ENCODE results near the gene SPG21. TPM values are rescaled to one million over a fixed set of nuclear protein-coding genes. Genes with fewer than 3 reads are reported as not detected.

SPG21 gene
- total RNA-seq, 1 donor from 2014 or later, result 61.4 TPM

DNA sequence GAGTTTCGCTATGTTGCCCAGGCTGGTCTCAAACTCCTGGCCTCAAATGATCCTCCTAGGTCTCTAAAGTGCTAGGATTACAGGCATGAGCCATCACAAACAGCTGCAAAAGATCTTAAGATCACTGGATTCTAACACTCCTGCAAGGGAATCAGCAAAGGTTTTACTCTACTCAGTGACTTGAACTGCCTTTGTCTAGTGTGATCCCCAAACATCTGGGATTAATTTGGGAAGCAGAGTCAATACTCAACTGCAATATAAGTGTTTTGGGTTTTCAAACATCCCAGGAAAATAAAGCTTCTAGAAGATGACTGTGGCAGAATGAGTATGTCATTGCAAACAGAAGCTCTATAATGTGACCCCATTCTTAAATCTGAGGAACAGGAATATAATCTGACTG lies 7.2 kb downstream of the SPG21 start:
- H3K4me1 Mint-ChIP-seq (ENCODE audit: low read depth), result peaks cover 21% of the 10 kb centered on the region
- H3K4me3 Mint-ChIP-seq (ENCODE audit: low read depth), result no peak overlapping the region
- DNase-seq (ENCODE audit: low spot score), result no peak
- H3K27me3 Mint-ChIP-seq (ENCODE audit: low read depth), result no peaks in the 10 kb centered on the region
- H3K9me3 Mint-ChIP-seq, result no peaks in the 10 kb centered on the region
- H3K27ac Mint-ChIP-seq, result no peak overlapping the region
- peaks cover 51% of the 10 kb centered on the region for H3K36me3 Mint-ChIP-seq (ENCODE audit: low read depth)
- intact Hi-C loops (cut with micrococcal nuclease), result no loop called here

DNA sequence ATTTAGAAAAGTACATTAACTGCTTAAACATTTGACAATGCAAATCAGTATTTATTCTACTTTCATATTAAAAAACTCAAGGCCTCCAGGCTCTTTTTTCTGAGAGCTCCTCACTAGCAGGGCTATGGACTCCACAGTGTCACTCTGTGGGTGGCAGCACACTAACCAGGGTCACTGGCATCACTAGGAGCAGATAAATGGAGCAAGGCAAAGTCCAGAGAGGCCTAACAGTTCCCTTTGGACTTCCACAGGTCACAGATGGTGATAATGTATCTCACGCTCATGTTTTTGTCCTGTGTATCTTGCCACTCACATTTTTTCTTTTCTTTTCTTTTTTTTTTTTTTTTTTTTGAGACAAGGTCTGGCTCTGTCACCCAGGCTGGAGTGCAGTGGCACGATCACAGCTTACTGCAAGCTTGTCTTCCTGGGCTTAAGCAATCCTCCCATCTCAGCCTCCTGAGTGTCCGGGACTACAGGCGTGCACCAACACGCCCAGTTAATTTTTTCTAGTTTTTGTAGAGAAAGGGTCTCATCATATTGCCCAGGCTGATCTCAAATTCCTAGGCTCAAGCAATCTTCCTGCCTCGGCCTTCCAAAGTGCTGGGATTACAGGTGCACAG lies 7.8 kb downstream of the SPG21 start:
- H3K27me3 Mint-ChIP-seq (ENCODE audit: low read depth), result no peaks in the 10 kb centered on the region

DNA sequence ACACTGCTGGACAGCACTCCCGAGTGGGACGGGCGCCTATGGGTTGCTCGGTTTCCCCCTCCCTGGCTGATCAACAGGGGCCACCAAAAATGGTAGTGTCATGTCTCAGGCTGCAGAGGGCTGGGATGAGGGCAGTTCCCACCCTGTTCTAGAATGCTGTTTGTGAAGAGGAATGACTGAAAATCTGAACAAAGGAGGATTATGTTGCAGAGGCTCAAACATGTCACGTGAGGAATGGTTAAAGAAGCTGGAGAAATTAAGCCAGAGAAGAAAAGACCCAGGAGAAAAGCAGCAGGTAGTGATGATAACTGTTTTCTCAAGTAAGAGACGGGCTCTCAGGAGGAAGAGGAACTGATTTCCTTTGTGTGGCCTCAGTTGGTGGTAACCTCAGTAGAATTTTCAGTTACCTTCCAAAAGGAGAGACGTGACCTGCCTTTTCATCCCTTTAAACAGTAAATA lies 10.4 kb downstream of the SPG21 start:
- intact Hi-C loops (cut with micrococcal nuclease), result no loop called here
- Mint-ChIP-seq H3K36me3 (ENCODE audit: low read depth) (peaks cover 53% of the 10 kb centered on the region), H3K4me3 (ENCODE audit: low read depth) (no peak overlapping the region), H3K27me3 (ENCODE audit: low read depth) (no peaks in the 10 kb centered on the region), H3K4me1 (ENCODE audit: low read depth) (peaks cover 6% of the 10 kb centered on the region), H3K9me3 (no peaks in the 10 kb centered on the region), H3K27ac (peak overlapping the region; percentile 9)
- no peak for DNase-seq (ENCODE audit: low spot score)

More for the DNA sequence above, 7.8 kb downstream of the SPG21 start:
- H3K4me3 Mint-ChIP-seq (ENCODE audit: low read depth), result no peak overlapping the region
- H3K4me1 Mint-ChIP-seq (ENCODE audit: low read depth), result peaks cover 17% of the 10 kb centered on the region
- DNase-seq (ENCODE audit: low spot score), result no peak
- intact Hi-C loops (cut with micrococcal nuclease), result no loop called here
- H3K27ac Mint-ChIP-seq, result no peak overlapping the region
- peaks cover 53% of the 10 kb centered on the region for H3K36me3 Mint-ChIP-seq (ENCODE audit: low read depth)
- H3K9me3 Mint-ChIP-seq, result no peaks in the 10 kb centered on the region

GRCh38 chr15:64975390-64975789 lies 14.3 kb downstream of the SPG21 start:
- no peak for DNase-seq (ENCODE audit: low spot score)
- H3K27me3 Mint-ChIP-seq (ENCODE audit: low read depth), result no peaks in the 10 kb centered on the region
- H3K4me1 Mint-ChIP-seq (ENCODE audit: low read depth), result peaks cover 4% of the 10 kb centered on the region

GRCh38 chr15:64970698-64971097 lies 19.0 kb downstream of the SPG21 start:
- no peak overlapping the region for H3K4me3 Mint-ChIP-seq (ENCODE audit: low read depth)
- H3K27ac Mint-ChIP-seq, result no peak overlapping the region
- no peaks in the 10 kb centered on the region for H3K9me3 Mint-ChIP-seq
- H3K36me3 Mint-ChIP-seq (ENCODE audit: low read depth), result peaks cover 46% of the 10 kb centered on the region
- peaks cover 3% of the 10 kb centered on the region for H3K4me1 Mint-ChIP-seq (ENCODE audit: low read depth)
- no peaks in the 10 kb centered on the region for H3K27me3 Mint-ChIP-seq (ENCODE audit: low read depth)
- intact Hi-C loops (cut with micrococcal nuclease), result no loop called here
- no peak for DNase-seq (ENCODE audit: low spot score)

More at GRCh38 chr15:64975390-64975789, 14.3 kb downstream of the SPG21 start:
- intact Hi-C loops (cut with micrococcal nuclease), result no loop called here
- Mint-ChIP-seq H3K4me3 (ENCODE audit: low read depth) (no peak overlapping the region), H3K9me3 (no peaks in the 10 kb centered on the region), H3K27ac (no peak overlapping the region), H3K36me3 (ENCODE audit: low read depth) (peaks cover 49% of the 10 kb centered on the region)

DNA sequence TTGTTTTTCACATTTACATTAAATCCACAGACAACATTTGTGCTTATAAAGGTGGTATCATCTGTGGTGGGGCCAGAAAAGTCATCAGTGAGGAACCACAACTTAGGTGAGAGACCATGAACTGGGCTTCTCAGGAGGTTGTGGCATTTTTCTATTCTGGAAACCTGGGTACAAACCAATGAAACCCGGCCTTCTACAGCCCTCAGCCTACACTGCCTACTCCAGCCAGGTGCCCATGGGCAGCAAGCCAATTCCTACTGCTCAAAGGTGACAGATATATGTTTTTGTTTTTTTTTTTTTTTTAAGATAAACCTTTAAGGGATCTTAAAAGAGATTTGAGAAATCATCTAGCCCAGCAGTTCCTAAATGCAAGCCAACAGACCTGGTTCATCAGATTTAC lies 20.3 kb downstream of the SPG21 start:
- H3K36me3 Mint-ChIP-seq (ENCODE audit: low read depth), result peaks cover 51% of the 10 kb centered on the region
- intact Hi-C loops (cut with micrococcal nuclease), result no loop called here
- H3K4me1 Mint-ChIP-seq (ENCODE audit: low read depth), result no peaks in the 10 kb centered on the region
- no peaks in the 10 kb centered on the region for H3K9me3 Mint-ChIP-seq
- no peak overlapping the region for H3K4me3 Mint-ChIP-seq (ENCODE audit: low read depth)
- H3K27me3 Mint-ChIP-seq (ENCODE audit: low read depth), result no peaks in the 10 kb centered on the region
- DNase-seq (ENCODE audit: low spot score), result no peak
- no peak overlapping the region for H3K27ac Mint-ChIP-seq

DNA sequence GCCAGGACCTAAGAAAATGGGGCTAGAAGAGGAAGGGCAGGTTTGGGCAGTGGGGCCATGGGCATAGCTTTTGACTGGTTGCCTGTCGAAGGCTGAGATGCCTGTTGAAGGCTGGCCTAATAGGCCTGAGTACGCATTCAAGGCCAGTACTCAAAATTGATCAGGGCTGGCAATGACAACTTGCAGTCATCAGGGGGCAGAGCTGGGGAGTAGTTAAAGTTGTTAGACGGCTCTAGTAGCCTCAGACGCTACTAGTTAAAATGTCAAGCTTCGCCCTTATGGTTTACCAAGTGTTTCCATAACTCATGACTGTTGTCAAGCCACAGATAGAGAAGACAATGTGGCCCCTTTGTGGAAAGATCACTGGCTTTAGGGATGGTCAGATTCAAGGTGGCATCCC lies 28.7 kb downstream of the SPG21 start:
- no peaks in the 10 kb centered on the region for H3K4me1 Mint-ChIP-seq (ENCODE audit: low read depth)
- H3K27me3 Mint-ChIP-seq (ENCODE audit: low read depth), result no peaks in the 10 kb centered on the region
- no peaks in the 10 kb centered on the region for H3K9me3 Mint-ChIP-seq
- H3K4me3 Mint-ChIP-seq (ENCODE audit: low read depth), result no peak overlapping the region
- no peak for DNase-seq (ENCODE audit: low spot score)
- no peak overlapping the region for H3K27ac Mint-ChIP-seq
- peaks cover 65% of the 10 kb centered on the region for H3K36me3 Mint-ChIP-seq (ENCODE audit: low read depth)
- intact Hi-C loops (cut with micrococcal nuclease), result no loop called here

GRCh38 chr15:64960153-64960552 lies 29.6 kb downstream of the SPG21 start:
- Mint-ChIP-seq H3K4me3 (ENCODE audit: low read depth) (no peak overlapping the region), H3K27ac (no peak overlapping the region), H3K36me3 (ENCODE audit: low read depth) (peaks cover 65% of the 10 kb centered on the region), H3K4me1 (ENCODE audit: low read depth) (no peaks in the 10 kb centered on the region), H3K9me3 (no peaks in the 10 kb centered on the region), H3K27me3 (ENCODE audit: low read depth) (no peaks in the 10 kb centered on the region)
- intact Hi-C loops (cut with micrococcal nuclease), result no loop called here
- DNase-seq (ENCODE audit: low spot score), result no peak

DNA sequence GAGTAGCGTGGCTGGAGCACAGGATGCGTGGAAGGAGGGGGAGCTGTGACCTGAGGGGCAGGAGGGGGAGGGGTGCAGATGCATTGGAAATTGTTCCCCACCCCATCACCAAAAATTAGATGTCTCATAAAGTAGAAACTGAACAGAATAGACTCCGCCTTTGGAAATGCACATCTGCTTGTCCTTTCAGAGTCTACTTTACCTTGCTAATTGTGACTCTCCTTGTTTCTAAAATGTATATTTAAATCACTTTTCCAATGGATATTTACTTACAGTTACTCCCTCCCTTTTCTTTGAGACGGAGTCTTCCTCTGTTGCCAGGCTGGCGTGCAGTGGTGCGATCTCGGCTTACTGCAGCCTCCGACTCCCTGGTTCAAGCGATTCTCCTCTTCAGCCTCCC lies 30.6 kb downstream of the SPG21 start:
- no peaks in the 10 kb centered on the region for H3K27me3 Mint-ChIP-seq (ENCODE audit: low read depth)
- no peaks in the 10 kb centered on the region for H3K4me1 Mint-ChIP-seq (ENCODE audit: low read depth)
- DNase-seq (ENCODE audit: low spot score), result no peak
- peaks cover 55% of the 10 kb centered on the region for H3K36me3 Mint-ChIP-seq (ENCODE audit: low read depth)
- no peaks in the 10 kb centered on the region for H3K9me3 Mint-ChIP-seq
- intact Hi-C loops (cut with micrococcal nuclease), result no loop called here
- no peak overlapping the region for H3K4me3 Mint-ChIP-seq (ENCODE audit: low read depth)
- H3K27ac Mint-ChIP-seq, result no peak overlapping the region

DNA sequence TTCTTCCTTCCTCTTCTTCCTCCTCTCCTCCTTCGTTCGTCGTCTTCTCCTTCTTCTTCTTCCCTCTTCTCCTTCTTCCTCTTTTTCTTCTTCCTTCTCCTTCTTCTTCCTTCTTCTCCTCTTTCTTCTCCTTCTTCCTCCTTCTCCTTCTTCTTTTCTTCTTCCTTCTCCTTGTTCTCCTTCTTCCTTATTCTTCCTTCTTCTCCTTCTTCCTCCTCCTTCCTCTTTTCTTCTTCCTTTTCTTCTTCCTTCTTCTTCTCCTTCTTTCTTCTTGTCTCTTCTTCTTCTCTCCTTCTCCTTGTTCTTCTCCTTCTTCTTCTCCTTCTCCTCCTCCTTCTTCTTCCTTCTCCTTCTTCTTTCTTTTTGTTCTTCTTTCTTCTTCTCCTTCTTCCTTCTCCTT lies 35.3 kb downstream of the SPG21 start:
- Mint-ChIP-seq H3K9me3 (no peaks in the 10 kb centered on the region), H3K4me3 (ENCODE audit: low read depth) (no peak overlapping the region), H3K27ac (no peak overlapping the region), H3K4me1 (ENCODE audit: low read depth) (no peaks in the 10 kb centered on the region), H3K27me3 (ENCODE audit: low read depth) (no peaks in the 10 kb centered on the region), H3K36me3 (ENCODE audit: low read depth) (peaks cover 15% of the 10 kb centered on the region)
- intact Hi-C loops (cut with micrococcal nuclease), result no loop called here
- DNase-seq (ENCODE audit: low spot score), result no peak

DNA sequence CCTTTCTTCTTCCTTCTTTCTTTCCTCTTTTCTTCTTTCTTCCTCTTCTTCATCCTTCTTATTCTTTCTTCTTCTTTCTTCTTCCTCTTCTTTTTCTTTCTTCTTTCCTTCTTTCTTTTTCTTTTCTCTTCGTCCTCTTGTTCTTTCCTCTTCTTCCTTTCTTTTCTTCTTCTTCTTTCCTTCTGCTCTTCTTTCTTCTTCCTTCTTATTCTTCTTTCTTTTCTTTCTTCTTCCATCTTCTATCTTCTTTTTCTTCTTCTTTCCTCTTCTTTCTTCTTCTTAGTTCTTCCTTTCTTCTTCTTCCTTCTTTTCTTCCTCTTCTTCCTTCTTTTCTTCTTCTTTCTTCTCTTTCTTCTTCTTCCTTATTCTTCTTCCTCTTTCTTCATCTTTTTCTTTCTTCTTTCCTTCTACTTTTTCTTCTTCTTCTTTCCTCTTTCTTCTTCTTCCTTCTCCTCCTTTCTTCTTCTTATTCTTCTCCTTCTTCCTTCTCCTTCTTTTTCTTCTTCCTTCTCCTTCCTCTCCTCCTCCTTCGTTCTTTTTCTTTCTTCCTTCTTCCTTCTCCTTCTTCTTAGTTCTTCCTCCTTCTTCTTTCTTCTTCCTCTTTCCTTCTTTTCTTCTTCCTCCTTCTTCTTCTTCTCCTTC lies 37.8 kb downstream of the SPG21 start:
- intact Hi-C loops (cut with micrococcal nuclease), result no loop called here
- Mint-ChIP-seq H3K27ac (no peak overlapping the region), H3K4me3 (ENCODE audit: low read depth) (no peak overlapping the region), H3K9me3 (no peaks in the 10 kb centered on the region), H3K4me1 (ENCODE audit: low read depth) (no peaks in the 10 kb centered on the region), H3K27me3 (ENCODE audit: low read depth) (no peaks in the 10 kb centered on the region), H3K36me3 (ENCODE audit: low read depth) (peaks cover 4% of the 10 kb centered on the region)
- no peak for DNase-seq (ENCODE audit: low spot score)

DNA sequence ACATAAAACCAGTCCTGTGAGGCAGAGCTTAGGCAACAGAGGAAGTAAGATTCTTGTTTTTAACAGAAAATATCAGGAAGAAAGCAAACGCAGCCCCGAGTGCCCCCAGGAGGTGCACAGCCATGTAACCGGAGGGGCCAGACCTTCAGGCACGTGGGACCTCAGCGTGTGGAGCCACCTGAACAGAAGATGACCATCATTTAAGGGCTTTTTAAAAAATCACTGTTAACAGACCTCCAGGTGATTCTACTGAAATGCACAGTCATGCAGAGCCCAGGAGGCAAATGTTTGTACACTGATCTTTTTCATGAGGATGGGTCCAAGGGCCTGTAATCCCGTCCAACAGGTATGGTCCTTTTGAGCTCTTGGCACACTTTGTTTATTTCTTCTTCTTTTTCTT lies 38.8 kb downstream of the SPG21 start:
- H3K4me1 Mint-ChIP-seq (ENCODE audit: low read depth), result no peaks in the 10 kb centered on the region
- no peaks in the 10 kb centered on the region for H3K9me3 Mint-ChIP-seq
- H3K36me3 Mint-ChIP-seq (ENCODE audit: low read depth), result peaks cover 3% of the 10 kb centered on the region
- no peak overlapping the region for H3K27ac Mint-ChIP-seq
- intact Hi-C loops (cut with micrococcal nuclease), result no loop called here
- no peak overlapping the region for H3K4me3 Mint-ChIP-seq (ENCODE audit: low read depth)
- H3K27me3 Mint-ChIP-seq (ENCODE audit: low read depth), result no peaks in the 10 kb centered on the region
- no peak for DNase-seq (ENCODE audit: low spot score)

- intact Hi-C loops (cut with micrococcal nuclease), result no loop called here
- no peak for DNase-seq (ENCODE audit: low spot score)
- Mint-ChIP-seq H3K27me3 (ENCODE audit: low read depth) (no peaks in the 10 kb centered on the region), H3K4me3 (ENCODE audit: low read depth) (no peak overlapping the region), H3K36me3 (ENCODE audit: low read depth) (no peaks in the 10 kb centered on the region), H3K4me1 (ENCODE audit: low read depth) (no peaks in the 10 kb centered on the region), H3K9me3 (no peaks in the 10 kb centered on the region), H3K27ac (no peak overlapping the region)
Measured at GRCh38 chr15:64949383-64950186, 40.1 kb downstream of the SPG21 start.
